ENCODE measurements around the gene NFYC.

DNA sequence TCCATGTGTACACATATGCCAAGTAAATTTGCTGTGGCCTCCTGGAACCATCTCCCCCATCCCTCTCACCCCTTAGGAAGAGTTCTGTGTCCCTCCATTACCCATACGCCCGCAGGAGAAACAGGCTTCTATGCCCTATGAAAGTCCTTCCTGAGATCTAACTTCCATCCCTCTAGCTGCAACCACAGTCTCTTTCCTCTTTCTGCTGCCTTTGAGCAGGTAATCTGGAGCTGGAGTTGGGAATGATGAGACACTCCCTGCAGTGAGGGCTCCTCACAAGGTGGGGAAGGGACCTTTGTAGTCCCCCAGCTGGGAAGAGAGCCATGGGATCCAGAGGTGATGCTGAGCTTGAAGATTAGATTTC lies 90.1 kb downstream of the NFYC start:
- no peak for TF ChIP-seq EZH2 (IDR thresholded peaks at IDR 0.05)
- TF ChIP-seq EZH2phosphoT487 (IDR thresholded peaks at IDR 0.05) = no peak
